Stimulated activated CD8-positive, alpha-beta memory T cell treated with anti-CD3 and anti-CD28 coated beads, Interleukin-7, amount 100 ng/mL, for 1 hour (primary cell): Measurements from ENCODE around the gene GPSM1.

Source experiments
- DNase-seq, 2 donors: peaks; one replicate each; pipeline ENCODE4 v3.0.0-alpha.2; 2020; ENCODE audit warnings: low read depth in 2 of 2

The GPSM1 gene

DNA sequence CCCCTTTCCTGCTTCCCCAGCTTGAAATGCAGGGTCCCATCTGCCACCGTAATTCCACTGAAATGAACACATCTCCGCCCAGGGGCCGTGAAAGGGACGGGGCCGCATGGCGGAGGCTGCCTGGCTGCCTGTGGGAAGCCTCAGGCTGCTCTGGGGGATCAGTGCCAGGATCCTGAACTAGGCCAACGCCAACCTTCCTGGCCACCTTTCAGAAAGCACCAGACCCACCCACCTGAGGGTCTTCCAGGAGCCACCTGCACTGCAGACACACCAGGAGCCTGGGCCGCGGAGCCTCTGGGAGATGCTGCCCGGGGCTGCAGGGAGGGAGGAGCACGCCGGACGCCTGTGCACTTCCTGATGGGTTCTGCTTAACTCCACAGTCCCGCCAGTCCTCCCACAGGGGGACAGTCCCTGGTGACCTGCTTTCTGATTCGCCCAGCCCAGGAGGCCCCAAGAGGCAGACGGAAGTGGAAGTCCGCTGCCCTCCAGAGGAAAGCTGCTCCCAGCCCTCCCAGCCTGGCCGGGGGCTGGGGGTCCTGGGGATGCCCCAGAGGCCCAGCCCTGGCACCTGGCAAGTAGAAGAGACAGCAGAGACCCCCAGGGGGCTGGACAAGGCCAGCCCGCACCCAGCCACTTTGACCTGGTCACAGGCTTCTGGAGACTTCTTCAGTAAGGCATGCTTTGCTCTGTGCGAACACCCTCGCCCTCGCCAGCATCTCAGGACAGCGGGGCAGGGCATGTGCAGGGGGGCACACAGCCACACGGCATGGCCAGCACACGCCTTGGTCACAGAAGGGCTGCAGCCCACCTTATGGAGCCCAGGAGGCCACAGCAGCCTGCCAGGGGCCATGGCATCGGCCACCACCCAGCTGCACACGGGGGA, 46.2 kb downstream of the GPSM1 start, which contains the start of gene CARD9:
Gene CARD9 (minus strand): TSS at position 370 of the 883 bp plus-strand sequence. CDS start 1,591 bp downstream, outside the sequence.
- no peak for DNase-seq

DNA sequence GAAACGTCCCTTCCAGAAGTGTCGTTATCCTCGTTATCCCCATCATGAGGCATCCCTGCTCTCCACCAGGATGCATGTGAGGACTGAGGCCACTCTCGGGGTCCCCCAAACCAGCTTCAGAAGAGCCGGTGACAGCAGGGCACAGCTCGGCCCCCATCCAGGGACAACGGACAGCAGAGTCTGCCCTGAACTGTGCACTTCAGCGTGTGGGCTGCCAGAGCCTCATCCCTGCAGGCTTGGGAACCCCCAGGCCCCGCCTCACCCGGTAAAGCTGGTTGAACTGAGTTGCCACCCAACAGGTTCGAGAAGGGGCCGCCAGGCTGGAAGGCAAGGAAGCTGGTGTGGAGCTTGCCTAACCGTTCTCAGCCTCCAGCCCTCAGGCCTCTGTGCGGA, 46.8 kb downstream of the GPSM1 start:
- no peak for DNase-seq

DNA sequence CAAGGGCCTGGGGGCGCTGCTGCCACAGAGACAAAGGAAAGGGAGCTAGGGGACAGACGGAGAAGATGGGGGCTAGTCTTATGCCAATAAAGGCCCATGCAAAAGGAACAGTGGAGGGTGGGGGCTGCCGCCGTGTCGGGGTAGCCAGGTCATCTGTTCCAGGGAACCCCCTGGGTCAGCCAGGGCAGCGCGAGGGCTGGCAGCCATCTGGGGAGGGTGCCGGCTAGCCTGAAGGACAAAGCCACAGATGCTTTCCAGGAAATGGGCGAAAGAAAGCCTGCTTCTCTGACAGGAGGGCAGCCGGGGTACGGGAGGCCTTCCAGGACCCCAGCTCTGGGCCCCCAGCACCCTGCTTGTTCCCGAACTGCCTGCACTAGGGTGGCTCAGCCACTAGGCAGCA, 47.8 kb downstream of the GPSM1 start:
- DNase-seq, result no peak

DNA sequence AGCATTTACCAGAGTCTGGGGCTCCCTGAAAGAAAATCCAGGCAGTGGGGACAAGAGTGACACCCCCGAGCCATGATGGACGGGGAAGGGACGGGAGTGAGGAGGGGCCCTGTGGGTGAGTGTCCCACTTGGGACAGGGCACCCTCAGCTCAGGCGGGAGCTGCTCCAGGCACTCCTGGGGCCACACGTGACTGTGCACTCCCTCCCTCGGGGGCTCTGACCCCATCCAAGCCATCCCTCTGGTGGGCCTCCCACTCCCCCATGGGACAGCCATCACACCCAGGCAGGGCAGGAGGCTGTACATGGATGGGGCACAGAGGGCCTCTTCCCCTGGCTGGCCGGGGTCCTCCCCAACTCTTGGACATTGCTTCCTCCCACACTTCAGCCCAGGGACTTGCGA, 49.1 kb downstream of the GPSM1 start:
- DNase-seq, result no peak

DNA sequence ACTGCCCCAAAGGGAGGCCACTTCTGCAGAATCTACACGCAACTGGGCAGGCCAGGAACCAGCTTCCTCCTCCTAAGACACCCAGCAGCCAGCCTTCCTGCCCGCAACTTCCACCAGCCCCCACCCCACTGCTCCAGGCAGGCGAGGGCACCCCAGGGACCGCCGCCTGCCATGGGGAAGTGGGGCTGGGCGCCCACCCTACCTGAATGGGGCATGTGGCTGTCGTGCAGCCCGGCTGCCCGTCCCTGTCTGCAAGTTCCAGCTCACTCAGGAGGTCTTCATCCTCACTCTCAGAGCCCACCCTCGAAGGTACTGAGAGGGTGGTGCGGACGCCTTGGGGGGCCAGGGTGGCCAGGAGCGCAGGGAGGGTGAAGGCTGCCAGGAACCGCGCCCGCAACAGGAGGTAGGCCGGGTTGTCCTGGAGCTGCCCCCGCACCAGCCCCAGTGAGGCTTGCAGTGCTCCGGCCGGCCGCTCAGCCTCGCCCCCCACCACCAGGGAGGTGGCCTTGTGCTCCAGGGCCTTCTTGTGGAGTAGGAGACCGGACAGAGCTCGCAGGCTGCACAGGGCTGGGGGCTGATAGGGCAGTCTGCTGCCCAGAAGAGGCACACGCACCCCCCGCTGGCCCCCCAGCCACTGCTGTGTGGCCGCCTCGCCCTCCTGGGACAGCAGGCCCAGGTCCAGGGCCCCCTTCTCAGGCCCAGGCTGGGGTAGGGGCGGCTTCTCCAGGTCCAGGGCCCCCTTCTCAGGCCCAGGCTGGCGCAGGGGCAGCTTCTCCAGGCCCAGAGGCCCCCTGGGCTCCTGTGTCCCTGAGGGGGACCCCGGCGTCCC, 50.2 kb downstream of the GPSM1 start:
- DNase-seq, result no peak

DNA sequence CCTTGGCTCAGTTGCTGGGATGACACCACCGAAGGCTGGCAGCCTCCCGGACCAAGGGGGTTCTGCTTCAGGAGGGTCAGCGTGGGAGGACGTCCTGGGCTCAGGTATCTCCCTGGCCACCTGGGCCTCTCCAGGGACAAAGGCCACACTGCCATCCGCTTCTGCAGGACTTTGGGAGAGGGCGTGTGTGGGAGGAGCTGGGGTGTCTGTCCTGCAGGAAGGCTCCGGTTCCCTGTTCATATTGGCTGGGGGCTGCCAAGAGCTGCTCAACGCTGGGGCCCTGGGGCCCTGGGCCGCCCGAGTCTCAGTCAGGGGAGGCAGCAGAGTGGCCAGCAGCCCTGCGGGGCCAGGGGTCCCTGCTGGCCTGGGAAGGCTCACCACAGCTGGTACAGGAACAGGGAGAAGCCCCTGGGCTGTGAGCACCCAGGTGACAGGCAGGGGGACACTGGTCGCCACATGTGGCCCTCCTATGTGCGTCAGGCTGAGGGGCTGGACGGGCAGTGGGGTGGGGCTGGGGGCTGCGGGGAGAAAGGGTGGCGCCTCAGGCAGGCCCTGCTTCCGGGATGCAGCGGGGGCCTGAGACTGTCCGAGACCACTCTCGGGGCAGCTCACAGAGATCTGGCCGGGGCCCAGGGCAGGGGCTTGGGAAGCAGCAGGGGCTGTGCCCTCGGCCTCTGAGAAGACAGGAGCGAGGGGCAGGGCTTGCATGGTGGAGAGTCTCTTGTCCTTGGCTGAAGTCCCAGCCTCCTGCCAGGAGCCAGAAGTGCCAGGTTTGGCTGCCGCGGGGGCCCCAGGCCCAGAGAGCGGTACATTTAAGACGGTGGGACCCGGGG, 51.0 kb downstream of the GPSM1 start:
- no peak for DNase-seq

DNA sequence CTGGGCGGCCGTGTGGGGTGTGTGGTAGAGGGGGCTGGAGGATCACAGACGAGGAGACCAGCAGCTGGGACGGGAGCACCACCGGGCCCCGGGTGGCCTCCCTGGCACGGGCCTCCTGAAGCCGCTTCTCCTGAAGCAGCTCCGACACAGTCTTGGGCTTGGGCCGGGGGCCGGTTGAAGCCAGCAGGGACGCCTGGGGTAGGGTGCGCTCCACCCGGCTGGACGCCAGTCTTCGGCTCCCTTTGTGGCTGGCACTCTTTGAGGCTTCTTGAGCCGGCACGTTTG, 51.6 kb downstream of the GPSM1 start:
- DNase-seq, result no peak

DNA sequence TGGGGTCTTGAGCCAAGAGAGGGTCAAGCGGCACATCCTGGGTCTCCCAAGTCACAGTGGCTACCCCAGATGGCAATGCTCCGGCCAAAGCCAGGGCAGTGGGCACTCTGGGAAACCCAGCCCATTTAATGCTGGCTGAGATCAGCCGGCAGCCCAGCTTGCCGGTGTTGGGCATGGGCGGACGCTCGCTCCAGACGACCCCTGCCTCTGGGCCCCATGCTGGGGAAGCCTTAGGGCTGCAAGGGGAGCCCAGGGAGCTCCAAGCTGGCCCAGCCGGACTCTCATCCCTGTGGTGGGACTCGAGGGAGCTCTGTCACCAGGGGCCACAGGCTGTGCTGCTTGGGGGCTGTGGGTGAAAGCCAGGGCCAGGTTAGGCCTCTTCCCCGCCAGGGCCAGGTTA, 52.1 kb downstream of the GPSM1 start:
- no peak for DNase-seq

DNA sequence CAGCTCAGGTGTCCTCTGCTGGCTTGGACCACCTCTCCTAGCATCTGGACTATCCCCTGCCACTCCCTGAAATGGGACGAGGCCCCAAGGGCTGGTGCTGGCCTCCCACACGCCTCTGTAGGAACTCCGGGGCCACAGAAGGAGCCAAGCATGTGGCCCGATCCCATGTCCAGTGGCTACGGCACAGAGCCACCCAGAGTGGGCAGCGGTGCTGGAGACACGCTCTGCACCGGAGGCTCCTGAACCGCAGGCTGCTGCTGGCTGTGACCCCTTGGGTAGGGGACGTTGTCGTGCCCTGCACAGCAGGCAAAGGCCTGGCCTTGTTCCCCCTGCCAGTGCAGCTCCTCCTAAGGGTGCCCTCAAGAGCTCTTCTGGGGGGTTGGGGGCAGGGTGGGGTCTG, 52.6 kb downstream of the GPSM1 start:
- DNase-seq, result no peak

DNA sequence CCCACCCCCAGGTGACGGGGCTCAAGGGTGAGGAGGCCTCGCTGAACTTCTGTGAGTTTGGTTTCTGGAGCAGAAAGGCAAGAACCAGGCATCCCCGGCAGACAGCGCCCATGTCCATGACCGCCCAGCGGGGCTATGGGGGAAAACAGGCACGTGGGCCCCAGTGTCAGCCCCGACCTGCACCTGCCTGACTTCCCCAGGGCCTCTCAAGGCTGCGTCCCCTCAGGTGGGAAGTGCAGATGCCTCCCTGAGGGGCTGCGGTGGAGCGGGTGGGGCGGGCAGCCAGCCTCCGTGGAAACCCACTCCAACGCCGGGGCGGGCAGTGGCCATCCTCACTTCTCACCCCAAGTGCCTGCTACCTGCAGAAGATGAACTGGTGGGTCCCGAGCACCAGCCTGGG, 53.0 kb downstream of the GPSM1 start:
- no peak for DNase-seq

DNA sequence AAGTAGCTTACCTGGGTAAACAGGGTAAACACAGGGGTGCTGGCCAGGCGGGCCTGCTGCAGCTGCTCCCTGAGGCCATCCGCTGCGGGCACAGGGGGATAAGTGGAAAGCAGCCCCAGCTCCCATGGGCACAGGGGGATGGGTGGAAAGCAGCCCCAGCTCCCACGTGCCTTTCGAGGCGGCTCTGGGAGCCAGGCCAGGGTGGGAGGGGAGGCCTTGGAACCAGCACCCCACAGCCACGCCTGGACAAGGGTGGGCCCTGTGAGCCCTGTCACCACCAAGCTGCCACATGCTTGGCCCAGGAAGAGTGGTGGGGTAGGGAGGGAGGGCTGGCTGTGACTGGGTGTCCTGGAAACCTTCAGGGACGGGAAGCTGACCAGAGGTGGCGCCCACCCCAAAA, 54.0 kb downstream of the GPSM1 start:
- no peak for DNase-seq

DNA sequence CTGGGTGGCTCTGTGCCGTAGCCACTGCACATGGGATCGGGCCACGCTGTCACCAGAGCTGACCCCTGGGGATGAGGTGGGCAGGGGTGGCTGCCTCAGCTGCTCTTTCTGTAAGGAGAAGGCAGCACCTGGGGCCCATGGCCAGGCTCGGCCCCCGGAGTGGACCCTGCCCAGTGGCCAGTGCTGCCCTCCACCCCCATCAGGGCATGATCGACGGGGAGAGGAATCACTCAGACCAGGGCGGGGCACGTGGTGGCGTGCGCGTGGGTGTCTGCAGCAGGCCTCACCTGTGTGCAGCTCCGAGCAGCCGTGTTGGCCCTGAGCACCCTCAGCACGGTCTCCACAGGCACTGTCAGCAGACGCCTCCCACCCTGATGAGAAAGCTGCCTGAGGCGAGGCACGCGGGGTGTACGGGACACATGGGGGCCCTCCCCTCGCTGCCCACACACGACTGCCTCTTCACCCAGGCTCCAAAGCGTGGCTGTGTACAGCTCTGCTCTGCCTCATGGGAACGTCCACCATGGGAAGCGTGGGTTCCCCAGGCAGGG, 54.7 kb downstream of the GPSM1 start:
- DNase-seq, result no peak

DNA sequence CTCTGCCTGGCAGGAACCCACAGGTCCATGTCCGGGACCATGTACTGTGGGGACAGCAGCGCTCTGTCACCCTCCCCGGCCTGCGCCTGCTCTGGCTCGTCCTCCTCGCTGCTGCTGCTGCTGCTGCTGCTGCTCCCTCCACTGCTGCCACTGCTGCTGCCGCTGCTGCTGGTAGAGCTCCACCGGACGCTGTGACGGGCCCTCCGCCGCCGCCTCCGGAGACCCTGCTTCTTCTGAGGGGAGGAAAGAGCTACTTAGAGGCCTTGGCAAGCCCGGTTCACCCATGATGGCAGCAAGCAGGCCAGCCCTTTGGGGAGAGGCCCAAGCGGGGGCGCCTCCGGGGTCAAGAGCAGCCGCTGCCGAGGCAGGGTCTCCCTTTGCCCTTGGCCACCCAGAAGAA, 56.1 kb downstream of the GPSM1 start:
- DNase-seq, result no peak

DNA sequence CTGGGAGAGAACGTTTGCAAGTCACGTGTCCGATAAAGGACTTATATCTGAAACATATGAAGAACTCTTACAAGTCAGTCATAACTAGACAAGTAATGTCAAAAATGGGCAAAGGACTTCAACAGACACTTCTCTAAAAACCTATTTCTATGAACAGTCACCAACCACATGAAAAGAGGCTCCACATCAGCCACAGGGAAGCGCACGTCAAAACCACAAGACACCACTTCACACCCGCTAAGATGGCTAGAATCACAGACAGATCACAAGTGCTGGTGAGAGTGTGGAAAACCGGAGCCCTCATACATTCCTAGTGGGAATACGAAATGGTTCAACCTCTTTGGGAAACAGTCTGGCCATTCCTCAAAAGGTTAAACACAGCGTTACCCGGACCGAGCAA, 57.7 kb downstream of the GPSM1 start:
- DNase-seq, result no peak

DNA sequence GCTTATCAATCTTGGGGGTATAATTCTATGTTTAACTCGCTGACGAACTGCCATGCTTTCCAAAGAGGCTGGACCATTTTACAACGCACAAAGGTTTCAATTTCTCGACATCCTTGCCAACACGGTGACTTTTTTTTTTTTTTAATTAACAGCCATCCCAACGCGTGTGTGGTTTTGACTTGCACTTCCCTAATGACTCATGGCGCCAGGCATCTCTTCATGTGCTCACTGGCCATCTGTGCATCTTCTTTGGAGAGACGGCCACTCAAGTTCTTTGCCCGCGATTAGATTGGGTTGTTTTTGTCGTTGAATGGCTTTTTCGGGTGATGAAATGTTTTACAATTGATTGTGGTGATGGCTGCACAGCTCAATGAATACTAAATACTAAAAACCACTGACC, 58.7 kb downstream of the GPSM1 start:
- no peak for DNase-seq

DNA sequence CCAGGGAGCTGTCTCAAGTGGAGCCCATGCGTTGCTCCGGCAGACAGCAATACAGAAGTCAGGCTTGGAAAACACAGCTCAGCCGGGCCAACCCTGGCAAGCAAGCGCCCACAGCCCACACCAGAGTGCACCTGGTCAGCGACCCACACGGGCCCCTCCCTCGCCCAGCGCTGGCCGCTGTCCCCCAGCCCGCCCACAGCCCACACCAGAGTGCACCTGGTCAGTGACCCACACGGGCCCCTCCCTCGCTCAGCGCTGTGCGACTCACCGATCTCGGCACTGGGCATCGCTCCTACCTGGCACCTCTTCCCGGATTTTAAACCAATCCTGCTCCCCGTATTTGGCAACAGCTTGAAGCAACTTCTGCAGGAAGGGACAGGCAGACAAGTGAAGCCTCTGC, 59.9 kb downstream of the GPSM1 start:
- DNase-seq, result no peak

DNA sequence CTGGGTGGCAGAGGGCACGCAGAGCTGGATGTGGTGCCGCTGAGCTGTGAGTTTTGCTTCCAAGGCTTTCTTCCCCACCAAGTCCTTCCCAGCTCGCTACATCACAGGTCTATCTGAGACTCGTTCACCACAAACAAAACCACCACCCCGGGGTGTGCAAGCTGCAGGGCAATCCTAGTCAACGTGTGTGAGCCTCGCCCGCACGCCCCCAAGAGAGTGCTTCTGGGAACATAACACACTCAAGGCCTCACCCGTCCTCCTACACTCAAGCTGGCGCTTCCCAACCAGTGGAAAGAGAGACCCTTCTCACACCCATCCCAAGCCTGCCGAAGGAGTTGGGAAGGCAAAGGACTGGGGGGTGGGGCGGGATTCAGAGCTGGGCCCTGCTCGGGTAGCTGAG, 62.1 kb downstream of the GPSM1 start:
- DNase-seq, result no peak

DNA sequence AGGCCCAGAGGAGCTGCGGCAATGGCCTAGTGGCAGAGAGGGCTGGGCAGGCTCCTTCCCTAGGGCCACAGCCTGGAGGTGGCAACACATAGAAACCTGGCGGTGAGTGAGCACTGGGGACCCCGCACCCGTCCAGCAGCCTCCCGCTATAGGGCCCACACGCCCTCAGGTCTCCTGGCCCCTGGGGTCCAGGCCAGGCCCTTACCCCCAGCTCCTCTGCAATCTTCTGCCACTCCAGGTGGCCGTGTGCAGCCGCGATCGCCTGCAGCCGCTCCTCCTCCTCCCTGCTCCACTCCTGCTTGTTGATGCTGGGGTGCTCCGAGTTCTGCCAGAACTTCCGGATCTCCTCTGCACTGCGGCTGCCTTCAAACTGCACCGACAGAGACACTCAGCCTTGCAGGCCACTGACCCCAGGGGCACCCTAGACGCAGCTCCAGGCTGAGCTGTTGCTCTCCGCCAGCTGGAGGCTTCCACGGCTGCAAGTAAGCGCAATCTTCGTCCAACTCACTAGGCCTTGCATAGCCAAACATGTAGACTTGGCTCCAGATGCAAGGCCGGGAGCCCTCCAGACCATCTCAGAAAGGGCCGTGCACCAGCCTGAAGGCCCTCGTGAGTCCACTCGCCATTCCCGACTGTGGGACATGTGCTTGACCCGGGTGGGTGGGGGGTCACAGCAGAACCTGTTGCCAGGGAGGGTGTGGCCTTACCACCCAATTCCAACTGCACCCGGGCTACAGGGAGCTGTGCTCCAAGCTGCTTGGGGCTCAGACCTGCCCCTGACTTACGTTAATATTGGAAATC, 64.6 kb downstream of the GPSM1 start:
- DNase-seq, result no peak

DNA sequence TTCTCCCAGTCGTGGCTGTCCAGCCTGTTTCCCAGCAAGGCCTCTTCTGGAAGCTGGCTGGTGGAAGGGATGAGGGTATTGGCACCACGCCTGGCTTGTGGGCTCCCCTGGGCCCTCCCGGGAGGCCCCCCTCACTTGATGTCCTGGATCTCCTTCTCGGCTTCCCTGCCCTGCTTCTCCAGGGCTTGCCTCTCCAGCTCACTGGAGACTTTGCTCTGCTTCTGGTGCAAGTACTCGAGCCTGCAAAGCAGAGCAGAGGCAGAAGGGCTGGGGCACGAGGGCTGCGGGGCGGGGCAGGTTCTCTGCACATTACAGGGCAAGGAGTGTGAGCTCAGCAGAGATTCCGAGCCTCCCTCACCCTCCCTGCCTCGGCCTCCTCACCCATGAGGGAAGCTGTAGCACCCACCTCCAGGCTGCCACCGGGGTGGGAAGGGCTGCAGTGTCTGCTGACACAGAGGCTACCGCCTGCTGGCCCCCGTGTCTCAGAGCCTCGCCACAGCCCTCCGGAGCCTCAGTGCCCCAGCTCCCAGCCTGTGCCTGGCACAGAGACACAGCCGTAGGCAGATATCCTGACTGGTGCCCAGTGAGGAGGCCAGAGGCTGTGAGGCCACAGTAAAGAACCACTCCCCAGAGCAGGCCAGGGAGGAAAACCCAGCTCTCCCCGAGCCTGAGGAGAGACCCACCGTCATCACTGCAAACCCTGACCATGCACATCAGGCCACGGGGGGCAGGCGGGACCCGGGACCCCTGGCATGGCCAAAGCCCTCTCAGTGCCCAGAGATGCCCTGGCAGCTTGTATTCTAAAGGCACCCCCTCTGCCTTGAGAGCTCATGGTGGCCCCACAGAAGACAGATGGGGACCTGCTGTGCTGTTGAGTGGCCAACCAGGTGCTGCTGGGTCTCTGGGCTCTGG, 65.5 kb downstream of the GPSM1 start:
- no peak for DNase-seq

DNA sequence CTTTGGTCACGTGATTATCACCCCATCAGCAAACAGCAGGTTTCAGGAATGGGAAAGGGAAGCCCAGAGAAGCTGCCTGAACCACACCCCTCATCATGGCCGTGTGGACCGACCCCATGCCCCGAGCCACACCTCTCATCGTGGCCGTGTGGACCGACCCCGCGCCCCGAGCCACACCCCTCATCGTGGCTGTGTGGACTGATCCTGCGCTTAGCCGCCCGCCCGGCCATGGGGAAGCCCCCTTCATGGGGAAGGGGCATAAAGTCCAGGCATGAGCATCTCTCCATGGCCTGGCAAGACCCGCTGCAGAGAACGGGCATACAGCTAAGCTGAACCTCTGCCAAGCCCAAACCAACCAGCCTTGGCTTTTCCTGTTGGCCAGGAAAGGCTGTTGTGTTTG, 66.2 kb downstream of the GPSM1 start:
- DNase-seq, result no peak
